ENCODE measurements around the gene CPLANE2.

DNA sequence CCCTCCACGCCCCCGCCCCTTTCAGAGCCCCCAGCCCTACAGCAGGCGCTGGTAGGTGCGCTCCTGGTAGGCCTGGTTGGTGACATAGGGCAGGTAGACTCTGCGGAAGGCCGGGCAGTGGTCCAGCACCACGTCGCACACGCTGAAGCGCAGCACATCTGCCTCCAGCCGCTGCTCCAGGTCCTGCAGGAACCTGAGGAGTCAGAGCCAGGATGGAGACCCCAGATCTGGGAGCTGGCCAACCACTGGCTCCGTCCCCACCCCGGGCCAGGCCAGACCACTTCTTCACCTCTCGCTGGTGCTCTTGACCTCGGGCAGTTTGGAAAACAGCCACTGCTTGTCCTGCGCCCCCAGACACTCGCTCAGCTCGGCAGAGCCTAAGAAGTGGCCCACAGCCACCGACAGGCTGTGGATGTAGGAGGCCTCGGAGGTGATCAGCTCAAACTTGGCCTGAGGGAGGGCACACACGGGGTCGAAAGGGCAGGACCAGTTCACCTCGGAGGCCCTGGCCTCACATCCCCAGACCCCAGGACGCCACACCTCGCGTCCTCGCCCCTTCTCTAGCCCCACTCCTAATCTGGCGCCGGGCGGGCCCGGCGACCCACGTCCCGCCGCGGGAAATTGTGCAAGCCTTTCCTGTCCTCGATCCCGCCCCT lies 31.0 kb downstream of the CPLANE2 start:
- TF ChIP-seq, protein P1, sequence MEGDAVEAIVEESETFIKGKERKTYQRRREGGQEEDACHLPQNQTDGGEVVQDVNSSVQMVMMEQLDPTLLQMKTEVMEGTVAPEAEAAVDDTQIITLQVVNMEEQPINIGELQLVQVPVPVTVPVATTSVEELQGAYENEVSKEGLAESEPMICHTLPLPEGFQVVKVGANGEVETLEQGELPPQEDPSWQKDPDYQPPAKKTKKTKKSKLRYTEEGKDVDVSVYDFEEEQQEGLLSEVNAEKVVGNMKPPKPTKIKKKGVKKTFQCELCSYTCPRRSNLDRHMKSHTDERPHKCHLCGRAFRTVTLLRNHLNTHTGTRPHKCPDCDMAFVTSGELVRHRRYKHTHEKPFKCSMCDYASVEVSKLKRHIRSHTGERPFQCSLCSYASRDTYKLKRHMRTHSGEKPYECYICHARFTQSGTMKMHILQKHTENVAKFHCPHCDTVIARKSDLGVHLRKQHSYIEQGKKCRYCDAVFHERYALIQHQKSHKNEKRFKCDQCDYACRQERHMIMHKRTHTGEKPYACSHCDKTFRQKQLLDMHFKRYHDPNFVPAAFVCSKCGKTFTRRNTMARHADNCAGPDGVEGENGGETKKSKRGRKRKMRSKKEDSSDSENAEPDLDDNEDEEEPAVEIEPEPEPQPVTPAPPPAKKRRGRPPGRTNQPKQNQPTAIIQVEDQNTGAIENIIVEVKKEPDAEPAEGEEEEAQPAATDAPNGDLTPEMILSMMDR (conservative IDR thresholded peaks at IDR 0.05; ENCODE audit: low read length): no peak
- no peak for TF ChIP-seq EZH2phosphoT487 (IDR thresholded peaks at IDR 0.05; ENCODE audit: borderline replicate concordance, low read depth, low read length)

Measured in OCI-LY7 (cell line).